IMR-90 (cell line): ENCODE data around the gene TAGLN2. TPM values are rescaled to one million over a fixed set of nuclear protein-coding genes. Genes with fewer than 3 reads are reported as not detected.

Source experiments
- ATAC-seq: fragments of 200-7000 bp; cut with Tn5 transposase; 2 replicates; pipeline ENCODE4 v1.9.1; 2020; ENCODE audit warnings: low read depth, mild to moderate bottlenecking, moderate library complexity
- BruUV-seq: library from RNA; stranded (reverse); fragments of 400-500 nt; replicated peaks from 2 replicates; lab custom pipeline; 2021; lab: Mats Ljungman, UMichigan
- CTCF ChIA-PET: fragments of 300-600 bp; formaldehyde crosslinking; extraction: SDS; loops from one replicate; lab custom pipeline; 2021; ENCODE audit warnings: antibody characterized with exemption; lab: Yijun Ruan, JAX
- POLR2A ChIA-PET: fragments of 300-600 bp; sonication (Branson Sonifier 250); formaldehyde crosslinking; loops from one replicate; lab custom pipeline; 2022; ENCODE audit warnings: antibody characterized with exemption; ENCODE audit not compliant: unreplicated experiment; lab: Charles Lee
- DNase-seq: peaks from one replicate; pipeline ENCODE4 v3.0.0; 2013
- H2AFZ ChIP-seq: replicated peaks from 2 replicates; pipeline ENCODE3; 2013; ENCODE audit warnings: low read length, mild to moderate bottlenecking; ENCODE audit not compliant: poor library complexity
- H2AK5ac ChIP-seq: 2 replicates; pipeline ENCODE4 v1.6.1; 2013; ENCODE audit warnings: low read depth, low read length, inconsistent platforms
- H2AK9ac ChIP-seq: replicated peaks from 2 replicates; pipeline ENCODE3; 2013; ENCODE audit warnings: mild to moderate bottlenecking, low read depth, low read length, moderate library complexity; ENCODE audit not compliant: poor library complexity
- H2BK120ac ChIP-seq: 2 replicates; pipeline ENCODE4 v1.6.1; 2013; ENCODE audit warnings: low read depth, low read length, inconsistent platforms
- H2BK15ac ChIP-seq: 3 replicates; pipeline ENCODE4 v1.6.1; 2013; ENCODE audit warnings: low read depth, low read length, inconsistent platforms
- H2BK20ac ChIP-seq: 2 replicates; pipeline ENCODE4 v1.6.1; 2013; ENCODE audit warnings: low read depth, mild to moderate bottlenecking, inconsistent platforms, low read length, moderate library complexity
- H2BK5ac ChIP-seq: 2 replicates; pipeline ENCODE4 v1.6.1; 2013; ENCODE audit warnings: mild to moderate bottlenecking, low read depth, low read length, inconsistent platforms; ENCODE audit not compliant: poor library complexity, severe bottlenecking
- H3K14ac ChIP-seq: replicated peaks from 2 replicates; pipeline ENCODE4 v1.6.1; 2013; ENCODE audit warnings: low read depth, low read length, inconsistent platforms
- H3K18ac ChIP-seq: 2 replicates; pipeline ENCODE4 v1.6.1; 2013; ENCODE audit warnings: low read depth, low read length, control low read depth
- H3K23ac ChIP-seq: 2 replicates; pipeline ENCODE4 v1.6.1; 2013; ENCODE audit warnings: low read depth, low read length, inconsistent platforms
- H3K27ac ChIP-seq: 2 replicates; pipeline ENCODE4 v1.5.1; 2013; ENCODE audit warnings: mild to moderate bottlenecking, control low read depth, low read length; ENCODE audit not compliant: insufficient read depth
- H3K27me3 ChIP-seq: 2 replicates; pipeline ENCODE4 v1.6.1; 2013; ENCODE audit warnings: low read length; ENCODE audit not compliant: control insufficient read depth, insufficient read depth
- H3K36me3 ChIP-seq: 2 replicates; pipeline ENCODE4 v1.6.1; 2013; ENCODE audit warnings: low read length, mixed read lengths; ENCODE audit not compliant: control insufficient read depth, insufficient read depth
- H3K4ac ChIP-seq: 2 replicates; pipeline ENCODE4 v1.6.1; 2013; ENCODE audit warnings: low read depth, low read length, inconsistent platforms
- H3K4me1 ChIP-seq: 2 replicates; pipeline ENCODE4 v1.6.1; 2013; ENCODE audit warnings: low read length, mixed read lengths; ENCODE audit not compliant: control insufficient read depth, insufficient read depth
- H3K4me2 ChIP-seq: 2 replicates; pipeline ENCODE4 v1.6.1; 2013; ENCODE audit warnings: low read depth, mild to moderate bottlenecking, control low read depth, low read length, moderate library complexity
- H3K4me3 ChIP-seq: 2 replicates; pipeline ENCODE4 v1.5.1; 2013; ENCODE audit warnings: low read depth, mild to moderate bottlenecking, control low read depth, low read length, moderate library complexity; ENCODE audit not compliant: insufficient read depth
- H3K56ac ChIP-seq: 2 replicates; pipeline ENCODE4 v1.6.1; 2013; ENCODE audit warnings: low read length, inconsistent platforms; ENCODE audit not compliant: insufficient read depth; ENCODE audit errors: extremely low read depth
- H3K79me1 ChIP-seq, 2 experiments: 2 replicates each; pipeline ENCODE4 v1.6.1; 2013; ENCODE audit warnings: low read length in 2 of 2, inconsistent platforms in 1 of 2, low read depth in 1 of 2
- H3K9ac ChIP-seq: 2 replicates; pipeline ENCODE4 v1.6.1; 2013; ENCODE audit warnings: low read depth, low read length, control low read depth
- H3K9me1 ChIP-seq: 2 replicates; pipeline ENCODE4 v1.6.1; 2013; ENCODE audit warnings: low read length, inconsistent platforms; ENCODE audit not compliant: insufficient read depth
- H3K9me3 ChIP-seq: 2 replicates; pipeline ENCODE4 v1.6.1; 2013; ENCODE audit warnings: low read length; ENCODE audit not compliant: control insufficient read depth, insufficient read depth
- H4K20me1 ChIP-seq: 2 replicates; pipeline ENCODE4 v1.6.1; 2013; ENCODE audit warnings: low read length, inconsistent platforms; ENCODE audit not compliant: insufficient read depth
- H4K5ac ChIP-seq: 2 replicates; pipeline ENCODE4 v1.6.1; 2013; ENCODE audit warnings: mild to moderate bottlenecking, low read depth, low read length, control low read depth
- H4K8ac ChIP-seq, 2 experiments: 2 replicates each; pipeline ENCODE4 v1.6.1; 2013; ENCODE audit warnings: low read depth in 2 of 2, low read length in 2 of 2, control low read depth in 1 of 2, inconsistent platforms in 1 of 2
- H4K91ac ChIP-seq: 2 replicates; pipeline ENCODE4 v1.6.1; 2013; ENCODE audit warnings: low read depth, low read length, inconsistent platforms; ENCODE audit not compliant: insufficient read depth
- BHLHE40 ChIP-seq: fragments of 150-350 bp; IDR thresholded peaks from 2 replicates; pipeline ENCODE4 v1.6.1; 2016; ENCODE audit warnings: mild to moderate bottlenecking, low read depth, low read length
- FOS ChIP-seq: fragments of 150-350 bp; IDR thresholded peaks from 2 replicates; pipeline ENCODE4 v1.6.1; 2016; ENCODE audit warnings: low read depth, low read length
- MXI1 ChIP-seq: IDR thresholded peaks from 2 replicates; pipeline ENCODE4 v1.6.1; 2012; ENCODE audit warnings: low read depth, mild to moderate bottlenecking, low read length, moderate library complexity, borderline replicate concordance
- NFE2L2 ChIP-seq: fragments of 150-350 bp; IDR thresholded peaks from 2 replicates; pipeline ENCODE4 v1.6.1; 2016; ENCODE audit warnings: low read depth, mild to moderate bottlenecking, low read length
- SMC3 ChIP-seq: fragments of 150-350 bp; IDR thresholded peaks from 2 replicates; pipeline ENCODE4 v1.6.1; 2016; ENCODE audit warnings: low read depth, mild to moderate bottlenecking, antibody characterized with exemption, low read length, moderate library complexity
- WGBS, 2 experiments: methylation state at CpG; one replicate each; pipeline versions ENCODE4 v1.1.5 to v1.1.7; 2013; ENCODE audit warnings: missing lambda C conversion rate in 2 of 2; ENCODE audit not compliant: insufficient read length in 1 of 2; ENCODE audit errors: extremely low coverage in 2 of 2; 5-methylcytosine and 5-hydroxymethylcytosine counted together
- dilution Hi-C: fragments of 300-500 bp; cut with HindIII; formaldehyde crosslinking; loops from one replicate; pipeline ENCODE4 v1.14.3; 2018; ENCODE audit warnings: low sequenced_read_pairs; ENCODE audit not compliant: unreplicated experiment
- in situ Hi-C: fragments of 300-500 bp; cut with MboI; formaldehyde crosslinking; loops from 3 replicates; pipeline ENCODE4 v1.14.3; 2019; ENCODE audit warnings: low sequenced_read_pairs, inconsistent platforms, mixed read lengths
- intact Hi-C: fragments of 100-400 bp; cut with micrococcal nuclease; formaldehyde crosslinking; loops from 2 replicates; pipeline ENCODE4 v1.10.0; 2022
- polyA plus RNA-seq, 3 experiments: library from polyadenylated mRNA; depleted of rRNA; stranded (reverse); fragments of >200 nt; gene quantifications; 2 replicates each; pipeline ENCODE4 v1.2.3, GENCODE V29; 2012; ENCODE audit warnings: low replicate concordance in 1 of 3
- total RNA-seq: library from RNA; depleted of rRNA; stranded (reverse); fragments of >200 nt; gene quantifications from 2 replicates; pipeline ENCODE4 v1.2.3, GENCODE V29; 2012

TAGLN2 gene
- total and polyA plus RNA-seq, 2 of the 4 experiments (the other 2 are of a cell fraction) = 440 to 634 TPM

- ATAC-seq = no peak
- POLR2A ChIA-PET = no interaction called here
- no peak overlapping the region; the same call in 1 of the 2 replicates for H3K4me2 ChIP-seq
- peak overlapping the region; percentile 79 for H2AFZ ChIP-seq
- TF ChIP-seq MXI1 (no peak), NFE2L2 (no peak), SMC3 (no peak), BHLHE40 (no peak), FOS (no peak)
- no peak overlapping the region for H3K14ac ChIP-seq
- H4K5ac ChIP-seq = no peak overlapping the region
- no peaks in the 10 kb centered on the region; the same call in 1 of the 2 replicates for H3K4me1 ChIP-seq
- no peak overlapping the region for H2AK5ac ChIP-seq
- CTCF ChIA-PET = interaction anchor here (0.6 kb wide), 1 partner anchor 13 kb away, joined by 3 read pairs; no protein-coding TSS in a partner anchor
- no peak overlapping the region for H2BK5ac ChIP-seq
- no peak overlapping the region for H2BK20ac ChIP-seq
- no peak for DNase-seq
- WGBS, 2 experiments = 43% methylated on average over 2 of the region's 9 CpGs; no CpG with 5 or more reads in 1 of the 2 experiments
- no peak overlapping the region for H3K56ac ChIP-seq
- no peak overlapping the region for H3K9ac ChIP-seq
- peaks cover 52% of the 10 kb centered on the region for H3K27me3 ChIP-seq
- H3K4me3 ChIP-seq = no peak overlapping the region
- no peak overlapping the region for H4K91ac ChIP-seq
- in situ Hi-C loops = no loop called here
- intact Hi-C loops = loop anchor here (10.0 kb wide), 1 partner anchor 428 kb away; no protein-coding TSS in a partner anchor
- H3K9me3 ChIP-seq = no peaks in the 10 kb centered on the region
- no peaks in the 10 kb centered on the region for H3K79me1 ChIP-seq
- no peak overlapping the region for H3K4ac ChIP-seq
- no peak overlapping the region for H3K18ac ChIP-seq
- no peak overlapping the region for H2BK120ac ChIP-seq
- H2AK9ac ChIP-seq = no peak overlapping the region
- no peak overlapping the region for H2BK15ac ChIP-seq
- dilution Hi-C loops = no loop called here
- no TSS peak for BruUV-seq
- H3K36me3 ChIP-seq = no peaks in the 10 kb centered on the region
- no peaks in the 10 kb centered on the region for H4K20me1 ChIP-seq
- no peaks in the 10 kb centered on the region for H3K9me1 ChIP-seq
- H4K8ac ChIP-seq = no peak overlapping the region
- H3K23ac ChIP-seq = no peak overlapping the region
- no peak overlapping the region for H3K27ac ChIP-seq
Measured at GRCh38 chr1:159946242-159947187, 21.2 kb upstream of the TAGLN2 start.
